DOHH2 (cell line): ENCODE measurements around the gene QTRT2.

Experiments used
- EZH2phosphoT487 ChIP-seq: fragments of 200-600 bp; sonication (generic); IDR thresholded peaks from 2 replicates; pipeline ENCODE4 v1.6.1; 2017; ENCODE audit warnings: borderline replicate concordance, mild to moderate bottlenecking, antibody characterized with exemption, low read length, moderate library complexity, mixed read lengths
- TF ChIP-seq, protein P1 (sequence below): fragments of 200-600 bp; sonication (generic); IDR thresholded peaks from one replicate; pipeline ENCODE4 v1.5.1; 2014; ENCODE audit warnings: antibody characterized with exemption, mild to moderate bottlenecking, low read depth, low read length; ENCODE audit not compliant: poor library complexity, severe bottlenecking

- TF ChIP-seq, protein P1, sequence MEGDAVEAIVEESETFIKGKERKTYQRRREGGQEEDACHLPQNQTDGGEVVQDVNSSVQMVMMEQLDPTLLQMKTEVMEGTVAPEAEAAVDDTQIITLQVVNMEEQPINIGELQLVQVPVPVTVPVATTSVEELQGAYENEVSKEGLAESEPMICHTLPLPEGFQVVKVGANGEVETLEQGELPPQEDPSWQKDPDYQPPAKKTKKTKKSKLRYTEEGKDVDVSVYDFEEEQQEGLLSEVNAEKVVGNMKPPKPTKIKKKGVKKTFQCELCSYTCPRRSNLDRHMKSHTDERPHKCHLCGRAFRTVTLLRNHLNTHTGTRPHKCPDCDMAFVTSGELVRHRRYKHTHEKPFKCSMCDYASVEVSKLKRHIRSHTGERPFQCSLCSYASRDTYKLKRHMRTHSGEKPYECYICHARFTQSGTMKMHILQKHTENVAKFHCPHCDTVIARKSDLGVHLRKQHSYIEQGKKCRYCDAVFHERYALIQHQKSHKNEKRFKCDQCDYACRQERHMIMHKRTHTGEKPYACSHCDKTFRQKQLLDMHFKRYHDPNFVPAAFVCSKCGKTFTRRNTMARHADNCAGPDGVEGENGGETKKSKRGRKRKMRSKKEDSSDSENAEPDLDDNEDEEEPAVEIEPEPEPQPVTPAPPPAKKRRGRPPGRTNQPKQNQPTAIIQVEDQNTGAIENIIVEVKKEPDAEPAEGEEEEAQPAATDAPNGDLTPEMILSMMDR, result no peak
- TF ChIP-seq EZH2phosphoT487, result no peak
Measured at GRCh38 chr3:114114719-114115118, 58.2 kb downstream of the QTRT2 start.
